ENCODE results near the gene DSTN. TPM values are rescaled to one million over a fixed set of nuclear protein-coding genes. Genes with fewer than 3 reads are reported as not detected.

DSTN gene
- total and polyA plus RNA-seq, 9 of the 15 experiments (the other 6 are each of a cell fraction or from before 2014, with no cell fraction given), result 25.7 to 88.3 (median 61.0) TPM

DNA sequence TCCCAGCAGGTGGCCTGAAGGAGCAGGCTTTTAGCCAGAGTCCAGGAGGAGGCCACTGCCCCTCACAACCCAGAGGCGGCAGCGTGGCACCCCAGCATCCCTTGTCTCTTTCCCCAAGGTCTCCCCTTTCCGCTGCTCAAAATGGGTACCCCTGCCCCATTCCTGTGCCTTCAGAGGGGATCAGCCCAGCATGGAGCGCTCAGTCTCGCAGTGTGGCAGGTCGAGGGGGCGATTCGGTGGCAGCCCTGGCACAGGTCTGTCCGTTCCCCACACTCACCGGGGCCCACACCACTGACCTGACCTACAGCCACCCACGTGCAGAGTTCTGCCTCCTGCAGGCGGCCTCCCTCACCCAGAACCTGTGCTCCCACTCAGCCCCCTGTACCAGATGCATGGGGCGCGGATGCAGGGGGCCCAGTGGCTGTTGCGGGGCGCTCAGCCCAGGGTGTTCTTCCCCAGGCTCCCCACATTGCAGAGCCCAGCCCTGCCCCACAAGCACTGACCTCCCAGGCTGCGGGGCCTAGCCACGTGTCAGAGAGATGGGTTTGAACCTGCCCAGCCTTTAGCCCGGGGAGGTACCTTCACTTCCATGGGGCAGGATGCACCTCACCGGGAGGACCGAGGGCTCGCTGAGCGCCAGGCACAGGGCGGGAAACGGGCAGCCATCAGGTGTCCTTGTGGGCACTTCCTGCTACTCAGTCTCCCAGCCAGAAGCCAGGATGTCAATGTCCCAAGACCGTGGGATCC is 41.8 kb downstream of the DSTN start:
- peaks cover 0 to 24% of the 10 kb centered on the region in 2 experiments; a peak in 2 of 5 replicates for H3K4me1 ChIP-seq (replicated peaks in 1 of 2; ENCODE audit: control insufficient read depth in 2 of 2, insufficient read depth in 2 of 2, low read length in 2 of 2)
- H3K36me3 ChIP-seq (ENCODE audit: control insufficient read depth, insufficient read depth, low read length), result peaks cover 19% of the 10 kb centered on the region; the same call in 1 of the 3 replicates
- CTCF ChIA-PET (ENCODE audit: low intra/inter-chr PET ratio), result no interaction called here
- no peaks in the 10 kb centered on the region for H3K9me1 ChIP-seq (ENCODE audit: control insufficient read depth, insufficient read depth, low read length)
- H3K9me3 ChIP-seq (replicated peaks; ENCODE audit: control insufficient read depth, insufficient read depth, low read depth, low read length), result no peaks in the 10 kb centered on the region
- in situ Hi-C loops (cut with MboI), result loop anchor here (5.0 kb wide), 1 partner anchor 69 kb away; no protein-coding TSS in a partner anchor
- BruUV-seq (replicated peaks), result no TSS peak
- intact Hi-C loops (cut with micrococcal nuclease), result no loop called here
- WGBS (ENCODE audit: insufficient coverage, low coverage, missing lambda C conversion rate), result 74% methylated on average over 12 of the region's 26 CpGs
- H3K79me2 ChIP-seq (ENCODE audit: control insufficient read depth, insufficient read depth, low read length), result no peaks in the 10 kb centered on the region
- no peak overlapping the region for H3K9ac ChIP-seq (ENCODE audit: insufficient read depth in 1 of 2, low read depth in 2 of 2, low read length in 2 of 2)
- DNase-seq (ENCODE audit: extremely low read depth in 1 of 4, low spot score in 3 of 4) (peak in 1 of 4 experiments; percentile 22), ATAC-seq (no peak; the same call in 2 of the 3 replicates), FAIRE-seq (no peak)
- H3K27me3 ChIP-seq (ENCODE audit: control insufficient read depth in 2 of 2, insufficient read depth in 2 of 2, low read length in 2 of 2), result no peaks in the 10 kb centered on the region
- no peak overlapping the region for H3K4me2 ChIP-seq (ENCODE audit: insufficient read depth, low read length)
- no peak overlapping the region for H3K4me3 ChIP-seq
- no peaks in the 10 kb centered on the region; the same call in 1 of the 2 replicates for H4K20me1 ChIP-seq (replicated peaks; ENCODE audit: control insufficient read depth, insufficient read depth, low read length)
- H2AFZ ChIP-seq (ENCODE audit: low read depth, low read length), result no peak overlapping the region
- H3K27ac ChIP-seq (ENCODE audit: extremely low read depth, low read depth, low read length), result no peak overlapping the region
- POLR2A ChIA-PET, result no interaction called here
- TF ChIP-seq NRF1 (conservative IDR thresholded peaks at IDR 0.05 in 1 of 2, IDR thresholded peaks at IDR 0.05 in 1 of 2), result no peak
- no peak for TF ChIP-seq ASH1L (IDR thresholded peaks at IDR 0.05; ENCODE audit: borderline replicate concordance, low read depth, partially characterized antibody)
- TF ChIP-seq, protein P1, sequence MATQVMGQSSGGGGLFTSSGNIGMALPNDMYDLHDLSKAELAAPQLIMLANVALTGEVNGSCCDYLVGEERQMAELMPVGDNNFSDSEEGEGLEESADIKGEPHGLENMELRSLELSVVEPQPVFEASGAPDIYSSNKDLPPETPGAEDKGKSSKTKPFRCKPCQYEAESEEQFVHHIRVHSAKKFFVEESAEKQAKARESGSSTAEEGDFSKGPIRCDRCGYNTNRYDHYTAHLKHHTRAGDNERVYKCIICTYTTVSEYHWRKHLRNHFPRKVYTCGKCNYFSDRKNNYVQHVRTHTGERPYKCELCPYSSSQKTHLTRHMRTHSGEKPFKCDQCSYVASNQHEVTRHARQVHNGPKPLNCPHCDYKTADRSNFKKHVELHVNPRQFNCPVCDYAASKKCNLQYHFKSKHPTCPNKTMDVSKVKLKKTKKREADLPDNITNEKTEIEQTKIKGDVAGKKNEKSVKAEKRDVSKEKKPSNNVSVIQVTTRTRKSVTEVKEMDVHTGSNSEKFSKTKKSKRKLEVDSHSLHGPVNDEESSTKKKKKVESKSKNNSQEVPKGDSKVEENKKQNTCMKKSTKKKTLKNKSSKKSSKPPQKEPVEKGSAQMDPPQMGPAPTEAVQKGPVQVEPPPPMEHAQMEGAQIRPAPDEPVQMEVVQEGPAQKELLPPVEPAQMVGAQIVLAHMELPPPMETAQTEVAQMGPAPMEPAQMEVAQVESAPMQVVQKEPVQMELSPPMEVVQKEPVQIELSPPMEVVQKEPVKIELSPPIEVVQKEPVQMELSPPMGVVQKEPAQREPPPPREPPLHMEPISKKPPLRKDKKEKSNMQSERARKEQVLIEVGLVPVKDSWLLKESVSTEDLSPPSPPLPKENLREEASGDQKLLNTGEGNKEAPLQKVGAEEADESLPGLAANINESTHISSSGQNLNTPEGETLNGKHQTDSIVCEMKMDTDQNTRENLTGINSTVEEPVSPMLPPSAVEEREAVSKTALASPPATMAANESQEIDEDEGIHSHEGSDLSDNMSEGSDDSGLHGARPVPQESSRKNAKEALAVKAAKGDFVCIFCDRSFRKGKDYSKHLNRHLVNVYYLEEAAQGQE (IDR thresholded peaks at IDR 0.05; ENCODE audit: borderline replicate concordance), result 0 out of 2 replicates have a peak, but pooled peaks have one; percentile 6
- TF ChIP-seq, protein P1 (CRISPR knock-in tag; IDR thresholded peaks at IDR 0.05; ENCODE audit: low read depth), result no peak
- no peak for TF ChIP-seq JUN (IDR thresholded peaks at IDR 0.05; ENCODE audit: borderline replicate concordance, low read depth, low read length)
- TF ChIP-seq JUN (CRISPR knock-in tag; IDR thresholded peaks at IDR 0.05; ENCODE audit: borderline replicate concordance), result no peak
- TF ChIP-seq CTBP1 (IDR thresholded peaks at IDR 0.05; ENCODE audit: borderline replicate concordance), result no peak
- no peak for TF ChIP-seq NR2C2 (CRISPR knock-in tag; IDR thresholded peaks at IDR 0.05)
- TF ChIP-seq NR2C2 (tag; IDR thresholded peaks at IDR 0.05), result no peak
- TF ChIP-seq RBM22 (IDR thresholded peaks at IDR 0.05; ENCODE audit: low read depth, low read length, poor library complexity, severe bottlenecking), result peak; percentile 74
- TF ChIP-seq RAD21 (CRISPR knock-in tag; conservative IDR thresholded peaks at IDR 0.05 in 1 of 2, IDR thresholded peaks at IDR 0.05 in 1 of 2), result peak in 1 of 2 experiments; percentile 39; a peak in 2 of 4 replicates
- TF ChIP-seq KAT2B (IDR thresholded peaks at IDR 0.05; ENCODE audit: low read depth, low read length), result no peak
- TF ChIP-seq POLR2G (IDR thresholded peaks at IDR 0.05; ENCODE audit: low read depth, low read length), result peak; percentile 55
- no peak for TF ChIP-seq ZNF77 (CRISPR knock-in tag; IDR thresholded peaks at IDR 0.05)
